Central memory CD8-positive, alpha-beta T cell (primary cell): ENCODE data around the gene F7.
"Not testable (repeated sequence)": the region's sequence is repeated elsewhere in the genome, so short reads cannot be mapped to it uniquely, and the experiment has no call there.

Experiments used
- ATAC-seq: fragments of 150-1000 bp; cut with Tn5 transposase; replicated peaks from 2 replicates; pipeline ENCODE4 v1.10.0; 2022; ENCODE audit warnings: mild to moderate bottlenecking, moderate FRiP score, moderate number of reproducible peaks; ENCODE audit not compliant: poor library complexity, severe bottlenecking; ENCODE audit errors: extremely low read depth
- DNase-seq, 2 donors: peaks; one replicate each; pipeline ENCODE4 v3.0.0; 2021; ENCODE audit warnings: low spot score in 2 of 2
- H3K27ac Mint-ChIP-seq: one replicate; pipeline ENCODE4 v1.8.0; 2022; ENCODE audit warnings: low read depth, mild to moderate bottlenecking, moderate library complexity, mixed read lengths
- H3K27me3 Mint-ChIP-seq: one replicate; pipeline ENCODE4 v1.8.0; 2022; ENCODE audit warnings: mixed read lengths
- H3K36me3 Mint-ChIP-seq: one replicate; pipeline ENCODE4 v1.8.0; 2022; ENCODE audit warnings: mild to moderate bottlenecking, moderate library complexity, mixed read lengths; ENCODE audit not compliant: insufficient read depth
- H3K4me1 Mint-ChIP-seq: one replicate; pipeline ENCODE4 v1.8.0; 2022; ENCODE audit warnings: mixed read lengths
- H3K4me3 Mint-ChIP-seq: one replicate; pipeline ENCODE4 v1.8.0; 2022; ENCODE audit warnings: mild to moderate bottlenecking, moderate library complexity, mixed read lengths
- H3K9me3 Mint-ChIP-seq: one replicate; pipeline ENCODE4 v1.8.0; 2022; ENCODE audit warnings: mixed read lengths

F7 gene

GRCh38 chr13:113076681-113077401, 28.8 kb upstream of the F7 start:
- DNase-seq (no peak), ATAC-seq (no peak)
- Mint-ChIP-seq H3K36me3 (no peaks in the 10 kb centered on the region), H3K27me3 (no peaks in the 10 kb centered on the region), H3K4me3 (no peak overlapping the region), H3K4me1 (no peaks in the 10 kb centered on the region), H3K9me3 (no peaks in the 10 kb centered on the region), H3K27ac (no peak overlapping the region)

- H3K27me3 Mint-ChIP-seq: no peaks in the 10 kb centered on the region
- H3K4me1 Mint-ChIP-seq: no peaks in the 10 kb centered on the region
- ATAC-seq: no peak
- H3K4me3 Mint-ChIP-seq: no peak overlapping the region
- no peaks in the 10 kb centered on the region for H3K36me3 Mint-ChIP-seq
- H3K9me3 Mint-ChIP-seq: no peaks in the 10 kb centered on the region
- DNase-seq: no peak
- peak overlapping the region; percentile 38 for H3K27ac Mint-ChIP-seq
These were observed 28.0 kb upstream of the F7 start for GRCh38 chr13:113077566-113077952.

- Mint-ChIP-seq H3K9me3 (no peaks in the 10 kb centered on the region), H3K27ac (peak overlapping the region; percentile 38), H3K4me1 (no peaks in the 10 kb centered on the region), H3K4me3 (no peak overlapping the region), H3K27me3 (no peaks in the 10 kb centered on the region), H3K36me3 (peaks cover 2% of the 10 kb centered on the region)
- no peak for DNase-seq
- ATAC-seq: no peak
These were observed 27.4 kb upstream of the F7 start for GRCh38 chr13:113077953-113078901.

GRCh38 chr13:113078902-113079780, 26.4 kb upstream of the F7 start:
- no peak for DNase-seq
- no peaks in the 10 kb centered on the region for H3K9me3 Mint-ChIP-seq
- no peaks in the 10 kb centered on the region for H3K4me1 Mint-ChIP-seq
- ATAC-seq: no peak
- no peak overlapping the region for H3K27ac Mint-ChIP-seq
- H3K36me3 Mint-ChIP-seq: peaks cover 2% of the 10 kb centered on the region
- H3K27me3 Mint-ChIP-seq: no peaks in the 10 kb centered on the region
- H3K4me3 Mint-ChIP-seq: no peak overlapping the region

GRCh38 chr13:113079781-113080080, 25.9 kb upstream of the F7 start:
- H3K27ac Mint-ChIP-seq, H3K4me1 Mint-ChIP-seq, H3K27me3 Mint-ChIP-seq, H3K9me3 Mint-ChIP-seq, DNase-seq, ATAC-seq, H3K36me3 Mint-ChIP-seq, H3K4me3 Mint-ChIP-seq: not testable (repeated sequence)

- H3K27me3 Mint-ChIP-seq: no peaks in the 10 kb centered on the region
- H3K9me3 Mint-ChIP-seq: no peaks in the 10 kb centered on the region
- no peaks in the 10 kb centered on the region for H3K4me1 Mint-ChIP-seq
- no peak overlapping the region for H3K4me3 Mint-ChIP-seq
- no peak for ATAC-seq
- H3K36me3 Mint-ChIP-seq: peaks cover 2% of the 10 kb centered on the region
- no peak for DNase-seq
- no peak overlapping the region for H3K27ac Mint-ChIP-seq
These were observed 25.2 kb upstream of the F7 start for GRCh38 chr13:113080361-113080831.

- H3K4me3 Mint-ChIP-seq: no peak overlapping the region
- no peaks in the 10 kb centered on the region for H3K27me3 Mint-ChIP-seq
- H3K36me3 Mint-ChIP-seq: peaks cover 2% of the 10 kb centered on the region
- H3K9me3 Mint-ChIP-seq: no peaks in the 10 kb centered on the region
- no peaks in the 10 kb centered on the region for H3K4me1 Mint-ChIP-seq
- no peak overlapping the region for H3K27ac Mint-ChIP-seq
- ATAC-seq (no peak), DNase-seq (no peak)
These were observed 24.6 kb upstream of the F7 start for GRCh38 chr13:113080901-113081521.

- Mint-ChIP-seq H3K36me3 (peaks cover 2% of the 10 kb centered on the region), H3K27ac (no peak overlapping the region), H3K27me3 (no peaks in the 10 kb centered on the region), H3K4me1 (no peaks in the 10 kb centered on the region), H3K9me3 (no peaks in the 10 kb centered on the region), H3K4me3 (no peak overlapping the region)
- no peak for DNase-seq
- no peak for ATAC-seq
These were observed 23.2 kb upstream of the F7 start for GRCh38 chr13:113082198-113083021.

- H3K36me3 Mint-ChIP-seq: peaks cover 2% of the 10 kb centered on the region
- H3K9me3 Mint-ChIP-seq: no peaks in the 10 kb centered on the region
- H3K27me3 Mint-ChIP-seq: no peaks in the 10 kb centered on the region
- no peak overlapping the region for H3K4me3 Mint-ChIP-seq
- H3K4me1 Mint-ChIP-seq: no peaks in the 10 kb centered on the region
- ATAC-seq (no peak), DNase-seq (no peak)
- H3K27ac Mint-ChIP-seq: no peak overlapping the region
These were observed 22.6 kb upstream of the F7 start for GRCh38 chr13:113083022-113083373.

- no peaks in the 10 kb centered on the region for H3K4me1 Mint-ChIP-seq
- H3K27ac Mint-ChIP-seq: no peak overlapping the region
- H3K27me3 Mint-ChIP-seq: no peaks in the 10 kb centered on the region
- no peaks in the 10 kb centered on the region for H3K9me3 Mint-ChIP-seq
- ATAC-seq (no peak), DNase-seq (no peak)
- no peak overlapping the region for H3K4me3 Mint-ChIP-seq
- H3K36me3 Mint-ChIP-seq: peaks cover 2% of the 10 kb centered on the region
These were observed 22.1 kb upstream of the F7 start for GRCh38 chr13:113083402-113084061.
